ENCODE results near the gene AGBL1. TPM values are rescaled to one million over a fixed set of nuclear protein-coding genes. Genes with fewer than 3 reads are reported as not detected.

Gene AGBL1
- total RNA-seq, 1 experiment from 2014 or later, result not detected

DNA sequence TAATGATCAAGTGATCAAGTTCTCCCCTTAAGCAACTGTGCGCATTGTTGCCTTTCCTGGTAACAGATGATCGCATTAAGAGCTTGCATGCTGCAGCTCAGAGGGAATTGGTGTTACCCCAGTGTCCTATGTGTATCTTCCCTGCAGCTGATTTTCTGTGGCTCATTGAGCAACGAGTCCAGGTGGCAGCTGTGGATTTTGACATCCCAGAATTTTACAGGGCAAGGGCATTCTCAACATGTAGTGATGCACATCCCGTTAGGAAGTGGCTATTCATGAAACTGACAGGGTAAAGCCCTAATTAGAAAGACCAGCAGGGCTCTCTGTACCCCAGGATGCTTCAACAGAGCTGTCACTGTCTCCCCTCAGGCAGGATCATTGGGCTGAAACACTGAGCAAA is 232.8 kb downstream of the AGBL1 start:
- POLR2A ChIA-PET (ENCODE audit: unreplicated experiment), result no interaction called here
- Histone ChIP-seq H4K20me1 (ENCODE audit: insufficient read depth) (no peaks in the 10 kb centered on the region), H3K27me3 (ENCODE audit: insufficient read depth, low read depth) (no peaks in the 10 kb centered on the region; the same call in 1 of the 2 replicates), H3K4me3 (no peak overlapping the region), H3K4me1 (replicated peaks; ENCODE audit: insufficient read depth) (no peaks in the 10 kb centered on the region), H2AFZ (no peak overlapping the region), H3K9me3 (ENCODE audit: insufficient read depth, low read depth) (no peaks in the 10 kb centered on the region), H3K36me3 (ENCODE audit: low read depth) (no peaks in the 10 kb centered on the region), H3K79me2 (ENCODE audit: low read depth) (no peaks in the 10 kb centered on the region), H3K27ac (no peak overlapping the region), H3K4me2 (no peak overlapping the region), H3K9me2 (ENCODE audit: insufficient read depth) (no peaks in the 10 kb centered on the region), H3F3A (ENCODE audit: insufficient read depth, low read depth) (no peaks in the 10 kb centered on the region)
- intact Hi-C loops (cut with micrococcal nuclease; ENCODE audit: unreplicated experiment), result no loop called here
- CTCF ChIA-PET, result no interaction called here
- TF ChIP-seq EZH2 (IDR thresholded peaks at IDR 0.05; ENCODE audit: low read depth), result no peak
- TF ChIP-seq, protein P1, sequence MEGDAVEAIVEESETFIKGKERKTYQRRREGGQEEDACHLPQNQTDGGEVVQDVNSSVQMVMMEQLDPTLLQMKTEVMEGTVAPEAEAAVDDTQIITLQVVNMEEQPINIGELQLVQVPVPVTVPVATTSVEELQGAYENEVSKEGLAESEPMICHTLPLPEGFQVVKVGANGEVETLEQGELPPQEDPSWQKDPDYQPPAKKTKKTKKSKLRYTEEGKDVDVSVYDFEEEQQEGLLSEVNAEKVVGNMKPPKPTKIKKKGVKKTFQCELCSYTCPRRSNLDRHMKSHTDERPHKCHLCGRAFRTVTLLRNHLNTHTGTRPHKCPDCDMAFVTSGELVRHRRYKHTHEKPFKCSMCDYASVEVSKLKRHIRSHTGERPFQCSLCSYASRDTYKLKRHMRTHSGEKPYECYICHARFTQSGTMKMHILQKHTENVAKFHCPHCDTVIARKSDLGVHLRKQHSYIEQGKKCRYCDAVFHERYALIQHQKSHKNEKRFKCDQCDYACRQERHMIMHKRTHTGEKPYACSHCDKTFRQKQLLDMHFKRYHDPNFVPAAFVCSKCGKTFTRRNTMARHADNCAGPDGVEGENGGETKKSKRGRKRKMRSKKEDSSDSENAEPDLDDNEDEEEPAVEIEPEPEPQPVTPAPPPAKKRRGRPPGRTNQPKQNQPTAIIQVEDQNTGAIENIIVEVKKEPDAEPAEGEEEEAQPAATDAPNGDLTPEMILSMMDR (conservative IDR thresholded peaks at IDR 0.05), result no peak
- BruUV-seq (replicated peaks), result no TSS peak
- no peak for DNase-seq

DNA sequence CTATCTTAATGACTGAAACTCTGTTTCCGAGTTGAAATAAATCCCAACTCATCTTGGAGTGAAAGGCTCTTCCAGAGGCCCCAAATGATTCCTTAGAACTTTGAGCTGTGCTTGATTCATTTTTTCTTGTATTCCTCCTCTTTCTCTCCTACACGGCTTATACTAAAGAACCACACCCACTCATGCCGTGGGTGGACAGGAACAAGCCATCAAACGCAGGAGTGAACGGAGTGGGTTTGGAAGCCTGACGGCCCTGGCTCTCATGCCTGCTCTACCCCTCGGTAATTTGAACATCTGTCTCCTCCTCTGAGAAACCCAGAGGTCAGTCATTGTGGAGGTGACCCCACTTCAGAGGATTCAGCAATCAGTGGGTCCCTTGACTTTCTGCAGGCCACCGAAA is 236.5 kb downstream of the AGBL1 start:
- Histone ChIP-seq H3K9me3 (ENCODE audit: insufficient read depth, low read depth) (no peaks in the 10 kb centered on the region), H2AFZ (no peak overlapping the region), H3K79me2 (ENCODE audit: low read depth) (no peaks in the 10 kb centered on the region), H3F3A (ENCODE audit: insufficient read depth, low read depth) (no peaks in the 10 kb centered on the region), H4K20me1 (ENCODE audit: insufficient read depth) (0 out of 2 replicates have a peak, but pooled peaks cover 3% of the 10 kb centered on the region), H3K4me2 (no peak overlapping the region), H3K4me1 (replicated peaks; ENCODE audit: insufficient read depth) (no peaks in the 10 kb centered on the region), H3K36me3 (ENCODE audit: low read depth) (no peaks in the 10 kb centered on the region), H3K27ac (no peak overlapping the region), H3K4me3 (no peak overlapping the region), H3K9me2 (ENCODE audit: insufficient read depth) (no peaks in the 10 kb centered on the region), H3K27me3 (ENCODE audit: insufficient read depth, low read depth) (no peaks in the 10 kb centered on the region; the same call in 1 of the 2 replicates)
- CTCF ChIA-PET, result no interaction called here
- no TSS peak for BruUV-seq (replicated peaks)
- intact Hi-C loops (cut with micrococcal nuclease; ENCODE audit: unreplicated experiment), result no loop called here
- POLR2A ChIA-PET (ENCODE audit: unreplicated experiment), result no interaction called here
- DNase-seq, result no peak
- no peak for TF ChIP-seq EZH2 (IDR thresholded peaks at IDR 0.05; ENCODE audit: low read depth)
- TF ChIP-seq, protein P1 (conservative IDR thresholded peaks at IDR 0.05), result no peak

DNA sequence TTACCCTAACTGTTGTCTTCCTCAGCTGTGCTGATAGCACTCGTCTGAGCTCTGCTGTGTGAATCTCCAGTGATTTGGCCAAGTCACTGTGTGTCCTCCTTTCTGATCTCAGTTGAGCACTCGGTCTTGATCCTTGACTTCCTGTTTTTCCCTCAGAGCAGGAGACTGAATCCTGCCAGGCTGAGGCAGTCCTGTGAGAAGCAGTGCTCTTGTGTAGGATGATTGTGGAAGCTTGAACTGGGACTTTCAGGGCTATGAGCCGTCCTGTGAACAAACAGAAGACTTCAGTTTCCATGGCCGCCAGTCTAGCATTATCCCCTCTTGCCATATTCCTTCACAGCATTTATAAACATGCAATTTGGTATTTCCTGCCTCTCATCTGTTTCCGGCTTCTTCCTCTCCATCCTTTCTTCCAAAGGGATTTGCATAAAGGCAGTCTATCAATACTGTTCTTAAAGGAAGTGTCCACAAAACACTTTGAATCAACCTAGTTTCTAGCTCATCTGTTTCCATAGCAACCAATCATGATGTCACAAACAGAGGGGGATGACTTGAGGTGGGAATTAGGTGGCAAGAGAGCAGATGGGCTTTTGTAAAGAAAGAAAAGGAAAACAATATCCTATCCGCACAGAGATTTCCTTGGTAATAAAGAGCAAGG is 237.2 kb downstream of the AGBL1 start:
- Histone ChIP-seq H3K9me2 (ENCODE audit: insufficient read depth) (no peaks in the 10 kb centered on the region), H3K79me2 (ENCODE audit: low read depth) (no peaks in the 10 kb centered on the region), H3F3A (ENCODE audit: insufficient read depth, low read depth) (no peaks in the 10 kb centered on the region), H3K27ac (no peak overlapping the region), H3K9me3 (ENCODE audit: insufficient read depth, low read depth) (no peaks in the 10 kb centered on the region), H3K27me3 (ENCODE audit: insufficient read depth, low read depth) (no peaks in the 10 kb centered on the region), H2AFZ (no peak overlapping the region), H3K36me3 (ENCODE audit: low read depth) (no peaks in the 10 kb centered on the region), H3K4me1 (replicated peaks; ENCODE audit: insufficient read depth) (no peaks in the 10 kb centered on the region), H4K20me1 (ENCODE audit: insufficient read depth) (0 out of 2 replicates have a peak, but pooled peaks cover 3% of the 10 kb centered on the region), H3K4me3 (no peak overlapping the region), H3K4me2 (no peak overlapping the region)
- ChIA-PET CTCF (no interaction called here), POLR2A (ENCODE audit: unreplicated experiment) (no interaction called here)
- TF ChIP-seq, protein P1 (conservative IDR thresholded peaks at IDR 0.05), result no peak
- TF ChIP-seq EZH2 (IDR thresholded peaks at IDR 0.05; ENCODE audit: low read depth), result no peak
- DNase-seq, result no peak
- intact Hi-C loops (cut with micrococcal nuclease; ENCODE audit: unreplicated experiment), result no loop called here
- BruUV-seq (replicated peaks), result no TSS peak

All from PC-9 (cell line).